GM21737 (cell line): Measurements from ENCODE around the gene CPN1.

Source experiments
- ATAC-seq: cut with Tn5 transposase; IDR thresholded peaks from one replicate; pipeline ENCODE4 v1.9.1; 2021; ENCODE audit warnings: mild to moderate bottlenecking, moderate library complexity; ENCODE audit not compliant: unreplicated experiment

The CPN1 gene

GRCh38 chr10:99999319-100000108, 82.2 kb downstream of the CPN1 start:
- ATAC-seq, result no peak

GRCh38 chr10:99998889-99999288, 82.8 kb downstream of the CPN1 start:
- no peak for ATAC-seq

DNA sequence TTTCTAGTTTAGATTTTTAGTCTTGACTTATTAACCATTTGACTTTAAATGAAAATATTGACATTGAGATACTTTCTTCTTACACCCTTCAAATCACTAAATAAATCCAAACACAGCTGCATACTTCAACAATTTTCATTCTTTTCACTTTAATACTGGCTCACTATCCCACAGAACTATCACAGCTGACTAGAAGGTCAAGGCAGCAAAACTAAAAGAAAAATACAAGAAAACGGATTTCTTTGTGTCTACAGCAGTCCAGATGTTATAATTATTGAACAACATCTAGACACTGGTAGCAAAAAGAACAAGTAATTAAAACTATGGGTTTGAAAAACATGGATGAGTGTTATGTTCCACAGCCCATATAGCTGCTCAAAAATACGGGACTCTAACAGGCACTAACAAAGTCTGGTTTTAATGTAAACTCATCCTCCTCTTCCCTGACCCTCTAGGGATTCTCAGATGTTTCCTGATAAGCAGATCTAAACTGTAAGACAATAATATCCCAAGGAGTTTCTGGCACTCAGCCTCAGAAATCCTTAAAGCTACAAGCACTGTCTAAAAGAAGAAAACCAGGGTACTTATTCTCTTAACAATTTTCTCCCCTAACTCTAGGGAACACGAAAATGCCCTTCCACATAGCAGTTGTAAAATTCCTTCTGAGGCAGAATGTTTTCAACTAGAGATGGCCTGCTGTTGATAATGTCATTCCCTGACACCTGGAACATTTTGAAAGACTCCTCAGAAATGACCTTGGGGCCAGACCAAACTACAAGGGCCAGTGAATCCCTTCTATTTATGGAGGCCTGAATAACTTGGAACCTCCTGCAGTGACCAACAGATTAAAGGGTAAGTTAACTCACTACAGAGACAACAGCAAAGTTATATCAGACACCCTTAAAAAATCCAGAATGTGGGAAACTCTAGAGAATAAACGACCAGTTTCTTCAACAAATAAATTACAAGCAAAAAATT, 84.7 kb downstream of the CPN1 start:
- no peak for ATAC-seq

DNA sequence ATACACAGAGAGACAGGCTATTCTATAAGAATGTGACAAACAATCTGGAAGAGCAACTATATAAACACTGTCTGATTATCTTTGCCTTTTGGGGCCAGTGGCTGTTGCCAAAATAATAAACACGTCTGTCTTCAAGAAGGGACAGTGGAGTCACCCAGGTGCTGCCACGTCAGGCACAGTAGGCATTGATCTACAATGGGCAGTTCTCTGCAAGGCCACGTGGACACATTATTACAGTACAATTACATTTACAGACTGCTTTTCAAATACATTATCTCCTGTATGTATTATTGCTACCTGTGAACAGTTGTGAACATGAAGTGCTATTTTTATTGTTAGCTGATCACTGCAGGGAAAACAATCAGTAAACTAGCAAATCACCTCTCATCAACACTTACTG, 86.0 kb downstream of the CPN1 start:
- ATAC-seq, result no peak

DNA sequence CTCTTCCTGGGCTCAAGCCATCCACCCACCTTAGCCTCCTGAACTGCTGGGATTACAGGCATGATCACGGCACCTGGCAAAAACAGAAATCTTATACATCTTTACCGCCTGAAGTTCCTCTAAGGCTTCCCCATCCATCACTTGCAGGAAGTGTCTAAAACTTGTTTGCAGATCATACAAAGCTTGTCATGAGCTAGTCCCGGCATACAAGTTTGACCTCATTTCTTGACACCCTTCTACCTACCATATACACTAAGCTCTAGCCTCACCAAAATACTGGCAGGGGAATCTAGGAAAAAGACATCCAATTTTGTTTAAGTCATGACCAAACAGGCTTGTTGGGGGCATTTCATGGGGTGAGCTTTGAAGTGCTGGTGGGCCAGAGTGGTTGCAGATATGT, 86.4 kb downstream of the CPN1 start:
- no peak for ATAC-seq

DNA sequence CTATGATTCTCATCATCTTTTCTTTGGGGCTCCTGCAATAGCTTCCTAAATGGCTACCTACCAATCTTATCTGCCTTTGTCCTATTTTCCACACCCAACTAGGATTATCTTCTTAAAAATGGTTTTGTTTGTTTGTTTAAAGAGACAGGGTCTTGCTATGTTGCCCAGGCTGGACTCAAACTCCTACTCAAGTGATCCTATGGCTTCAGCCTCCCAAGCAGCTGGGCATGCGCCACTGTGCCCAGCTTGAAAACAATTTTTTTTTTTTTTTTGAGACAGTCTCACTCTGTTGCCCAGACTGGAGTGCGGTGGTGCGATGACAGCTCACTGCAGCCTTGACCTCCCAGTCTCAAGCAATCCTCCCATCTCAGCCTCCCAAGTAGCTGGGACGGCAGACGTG, 86.9 kb downstream of the CPN1 start:
- ATAC-seq, result peak; percentile 10

GRCh38 chr10:99993701-99994689, 87.7 kb downstream of the CPN1 start:
- ATAC-seq, result peak; percentile 75
